Adrenal gland (tissue), 5 donors: ENCODE results near the gene NRXN3.

Source experiments
- CTCF ChIP-seq, 6 experiments: fragments of 450-650 bp in 4 of 6; fragments of 200-600 bp in 2 of 6; sonication (generic) in 1 of 6; IDR thresholded peaks; 1 replicate in 5 of 6; 2 replicates in 1 of 6; pipeline versions ENCODE4 v1.5.1 to v1.8.0; 2016 to 2021; ENCODE audit warnings: antibody characterized with exemption in 6 of 6, mild to moderate bottlenecking in 2 of 6, moderate library complexity in 1 of 6
- POLR2A ChIP-seq, 2 donors: fragments of 450-650 bp; IDR thresholded peaks; one replicate each; pipeline ENCODE4 v1.6.1; 2017; ENCODE audit warnings: antibody characterized with exemption in 2 of 2, mild to moderate bottlenecking in 2 of 2, moderate library complexity in 1 of 2
- donor health status: DM: no; HTN: no; CAD: no.

GRCh38 chr14:78847801-78848200 is 677.6 kb downstream of the NRXN3 start:
- TF ChIP-seq CTCF (IDR thresholded peaks at IDR 0.05), result no peak
- TF ChIP-seq POLR2A (IDR thresholded peaks at IDR 0.05), result no peak
